ENCODE data around the gene DDX20. TPM values are rescaled to one million over a fixed set of nuclear protein-coding genes. Genes with fewer than 3 reads are reported as not detected.

DDX20 gene
- total and polyA plus RNA-seq, 2 experiments from 2014 or later: 11.5 to 34.0 TPM

- Histone ChIP-seq H3K36me3 (no peaks in the 10 kb centered on the region), H3K27ac (peak overlapping the region; percentile 31), H3K4me3 (no peak overlapping the region), H3K9me3 (ENCODE audit: low read depth) (no peaks in the 10 kb centered on the region), H3K4me1 (ENCODE audit: low read depth) (no peaks in the 10 kb centered on the region), H3K27me3 (no peaks in the 10 kb centered on the region)
- DNase-seq (ENCODE audit: low read depth in 1 of 2, low spot score in 1 of 2): no peak
- no peak for TF ChIP-seq CTCF (IDR thresholded peaks at IDR 0.05; ENCODE audit: low read depth, low read length)
Measured at GRCh38 chr1:111775966-111776365, 20.3 kb downstream of the DDX20 start.

DNA sequence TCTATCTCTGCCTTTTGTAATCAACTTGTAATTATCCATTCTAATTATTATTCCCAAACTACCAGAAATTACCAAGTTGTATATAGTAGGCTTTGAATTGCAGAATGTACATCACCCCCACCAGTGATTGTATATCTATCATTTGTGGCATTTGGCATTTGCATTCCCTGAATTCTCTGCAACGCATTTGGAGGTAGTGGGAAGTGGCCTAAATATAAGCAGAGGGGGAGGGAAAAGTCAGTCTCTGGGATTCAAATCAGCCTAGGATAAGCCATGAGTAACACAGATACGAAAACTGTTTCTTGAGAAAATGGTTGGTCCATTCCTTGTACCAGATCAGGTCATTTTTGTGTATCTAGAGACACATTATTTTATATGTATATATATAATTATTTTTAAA, 20.7 kb downstream of the DDX20 start:
- DNase-seq (ENCODE audit: low read depth in 1 of 2, low spot score in 1 of 2): peak; percentile 42 to 61
- no peak for TF ChIP-seq CTCF (IDR thresholded peaks at IDR 0.05; ENCODE audit: low read depth, low read length)
- Histone ChIP-seq H3K9me3 (ENCODE audit: low read depth) (no peaks in the 10 kb centered on the region), H3K4me1 (ENCODE audit: low read depth) (no peaks in the 10 kb centered on the region), H3K4me3 (no peak overlapping the region), H3K27me3 (no peaks in the 10 kb centered on the region), H3K27ac (peak overlapping the region; percentile 31), H3K36me3 (no peaks in the 10 kb centered on the region)

DNA sequence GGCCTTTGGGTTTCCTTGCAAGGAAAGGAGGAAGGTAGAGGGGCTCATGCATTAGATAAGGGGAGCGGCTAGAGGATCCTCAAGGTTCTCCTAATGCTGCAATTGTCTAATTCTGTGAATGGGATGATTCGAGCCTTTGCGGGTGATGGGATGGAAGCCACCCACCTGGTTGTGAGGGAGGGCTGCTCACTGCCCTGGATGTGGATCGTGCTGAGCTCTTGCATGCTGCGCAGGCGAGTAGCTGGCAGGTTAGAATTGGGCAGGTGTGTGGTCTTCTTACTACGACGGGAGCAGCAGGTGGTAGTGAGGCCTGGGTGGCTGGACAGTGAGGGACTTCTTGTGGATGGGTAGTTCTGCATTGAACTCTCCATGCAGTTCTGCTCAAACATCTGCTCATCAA, 21.2 kb downstream of the DDX20 start:
- TF ChIP-seq CTCF (IDR thresholded peaks at IDR 0.05; ENCODE audit: low read depth, low read length): no peak
- DNase-seq (ENCODE audit: low read depth in 1 of 2, low spot score in 1 of 2): no peak

DNA sequence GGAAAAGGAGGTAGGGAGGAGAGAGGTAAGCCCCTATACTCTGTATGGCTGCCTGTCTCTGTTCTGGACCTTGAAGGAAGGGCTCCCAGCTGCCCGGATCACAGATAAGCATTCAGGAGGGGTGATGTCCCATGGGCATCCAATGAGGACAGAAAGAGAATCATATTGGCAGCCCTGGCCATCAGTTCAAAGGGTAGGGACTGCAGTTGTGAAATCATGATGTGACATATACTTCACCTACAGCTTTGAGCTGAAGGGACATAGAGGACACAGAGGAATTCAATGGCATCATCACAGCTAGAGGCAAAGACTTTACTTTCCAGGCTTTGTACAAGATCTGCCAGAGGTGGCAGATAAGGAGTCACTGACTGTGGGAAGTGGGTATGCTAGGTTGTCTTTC, 21.6 kb downstream of the DDX20 start:
- Histone ChIP-seq H3K36me3 (no peaks in the 10 kb centered on the region), H3K9me3 (ENCODE audit: low read depth) (no peaks in the 10 kb centered on the region), H3K4me1 (ENCODE audit: low read depth) (no peaks in the 10 kb centered on the region), H3K27ac (no peak overlapping the region), H3K27me3 (no peaks in the 10 kb centered on the region), H3K4me3 (no peak overlapping the region)
- DNase-seq (ENCODE audit: low read depth in 1 of 2, low spot score in 1 of 2): no peak
- no peak for TF ChIP-seq CTCF (IDR thresholded peaks at IDR 0.05; ENCODE audit: low read depth, low read length)

More for the DNA sequence above, 21.2 kb downstream of the DDX20 start:
- Histone ChIP-seq H3K4me1 (ENCODE audit: low read depth) (no peaks in the 10 kb centered on the region), H3K4me3 (no peak overlapping the region), H3K27me3 (no peaks in the 10 kb centered on the region), H3K27ac (no peak overlapping the region), H3K36me3 (no peaks in the 10 kb centered on the region), H3K9me3 (ENCODE audit: low read depth) (no peaks in the 10 kb centered on the region)

GRCh38 chr1:111778066-111778465, 22.4 kb downstream of the DDX20 start:
- H3K36me3 ChIP-seq: no peaks in the 10 kb centered on the region
- no peaks in the 10 kb centered on the region for H3K4me1 ChIP-seq (ENCODE audit: low read depth)
- no peak for TF ChIP-seq CTCF (IDR thresholded peaks at IDR 0.05; ENCODE audit: low read depth, low read length)
- no peaks in the 10 kb centered on the region for H3K27me3 ChIP-seq
- no peak overlapping the region for H3K27ac ChIP-seq
- no peak for DNase-seq (ENCODE audit: low read depth in 1 of 2, low spot score in 1 of 2)
- H3K9me3 ChIP-seq (ENCODE audit: low read depth): no peaks in the 10 kb centered on the region
- H3K4me3 ChIP-seq: no peak overlapping the region

- Histone ChIP-seq H3K4me1 (ENCODE audit: low read depth) (no peaks in the 10 kb centered on the region), H3K27me3 (no peaks in the 10 kb centered on the region), H3K4me3 (no peak overlapping the region), H3K36me3 (no peaks in the 10 kb centered on the region), H3K9me3 (ENCODE audit: low read depth) (no peaks in the 10 kb centered on the region), H3K27ac (no peak overlapping the region)
- no peak for TF ChIP-seq CTCF (IDR thresholded peaks at IDR 0.05; ENCODE audit: low read depth, low read length)
- peak in 1 of 2 donors; percentile 54 for DNase-seq (ENCODE audit: low read depth in 1 of 2, low spot score in 1 of 2)
Measured at GRCh38 chr1:111778541-111779051, 22.9 kb downstream of the DDX20 start.
